Activated CD8-positive, alpha-beta T cell treated with anti-CD3 and anti-CD28 coated beads for 36 hours (primary cell): ENCODE measurements around the gene TMCC2. TPM values are rescaled to one million over a fixed set of nuclear protein-coding genes. Genes with fewer than 3 reads are reported as not detected.

Experiments used
- ATAC-seq: fragments of 200-7000 bp; cut with Tn5 transposase; one replicate; pipeline ENCODE4 v1.10.0; 2021; ENCODE audit warnings: mild to moderate bottlenecking, moderate library complexity
- CTCF ChIA-PET: fragments of 350-600 bp; sonication (Branson Sonifier 250); formaldehyde crosslinking; loops from one replicate; lab custom pipeline; 2021; ENCODE audit warnings: antibody characterized with exemption; lab: Charles Lee
- POLR2A ChIA-PET: fragments of 350-600 bp; sonication (Branson Sonifier 250); formaldehyde crosslinking; loops from one replicate; lab custom pipeline; 2021; ENCODE audit warnings: antibody characterized with exemption; lab: Charles Lee
- DNase-seq: peaks from one replicate; pipeline ENCODE4 v3.0.0-alpha.2; 2020
- H3K27ac Mint-ChIP-seq: one replicate; pipeline ENCODE4 v1.8.0; 2021; ENCODE audit warnings: mild to moderate bottlenecking, mixed read lengths
- H3K27me3 Mint-ChIP-seq: one replicate; pipeline ENCODE4 v1.8.0; 2021; ENCODE audit warnings: mixed read lengths
- H3K36me3 Mint-ChIP-seq: one replicate; pipeline ENCODE4 v1.8.0; 2021; ENCODE audit warnings: low read depth, mixed read lengths
- H3K4me1 Mint-ChIP-seq: one replicate; pipeline ENCODE4 v1.8.0; 2021; ENCODE audit warnings: low read depth, mixed read lengths
- H3K4me3 Mint-ChIP-seq: one replicate; pipeline ENCODE4 v1.8.0; 2021; ENCODE audit warnings: mild to moderate bottlenecking, moderate library complexity, mixed read lengths
- H3K9me3 Mint-ChIP-seq: one replicate; pipeline ENCODE4 v1.8.0; 2021; ENCODE audit warnings: mixed read lengths
- intact Hi-C: fragments of 100-400 bp; cut with micrococcal nuclease; formaldehyde crosslinking; loops from one replicate; pipeline ENCODE4 v1.10.0; 2022
- total RNA-seq, 2 experiments: library from RNA; stranded (reverse); gene quantifications; one replicate each; pipeline ENCODE4 v1.2.3, GENCODE V29; 2021
- TF ChIP-seq, protein P1 (sequence below): fragments of 200-600 bp; IDR thresholded peaks from one replicate; pipeline ENCODE4 v1.8.0; 2022; ENCODE audit warnings: antibody characterized with exemption, mild to moderate bottlenecking

TMCC2 gene
- total RNA-seq, 2 experiments from 2014 or later = 6.6 to 7.1 TPM

DNA sequence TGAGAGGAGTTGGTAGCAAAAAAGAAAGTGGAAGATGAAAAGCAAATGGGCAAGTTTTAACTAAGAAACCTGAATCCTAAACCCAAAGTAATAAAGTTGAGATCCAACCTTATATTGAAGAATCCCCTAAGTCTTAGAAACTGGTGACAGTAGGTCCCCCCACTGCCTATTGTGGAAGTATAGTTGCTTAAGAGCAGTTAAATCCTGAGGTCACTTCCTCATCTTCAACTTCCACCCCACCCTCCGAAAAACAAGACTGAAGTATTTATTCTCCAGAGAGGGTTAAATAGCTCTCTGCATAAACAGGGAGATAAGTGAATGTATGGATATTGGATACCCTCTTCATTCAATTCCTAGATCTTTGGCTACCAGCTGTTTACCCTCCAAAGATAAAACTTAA lies 13.0 kb upstream of the TMCC2 start:
- TF ChIP-seq, protein P1, sequence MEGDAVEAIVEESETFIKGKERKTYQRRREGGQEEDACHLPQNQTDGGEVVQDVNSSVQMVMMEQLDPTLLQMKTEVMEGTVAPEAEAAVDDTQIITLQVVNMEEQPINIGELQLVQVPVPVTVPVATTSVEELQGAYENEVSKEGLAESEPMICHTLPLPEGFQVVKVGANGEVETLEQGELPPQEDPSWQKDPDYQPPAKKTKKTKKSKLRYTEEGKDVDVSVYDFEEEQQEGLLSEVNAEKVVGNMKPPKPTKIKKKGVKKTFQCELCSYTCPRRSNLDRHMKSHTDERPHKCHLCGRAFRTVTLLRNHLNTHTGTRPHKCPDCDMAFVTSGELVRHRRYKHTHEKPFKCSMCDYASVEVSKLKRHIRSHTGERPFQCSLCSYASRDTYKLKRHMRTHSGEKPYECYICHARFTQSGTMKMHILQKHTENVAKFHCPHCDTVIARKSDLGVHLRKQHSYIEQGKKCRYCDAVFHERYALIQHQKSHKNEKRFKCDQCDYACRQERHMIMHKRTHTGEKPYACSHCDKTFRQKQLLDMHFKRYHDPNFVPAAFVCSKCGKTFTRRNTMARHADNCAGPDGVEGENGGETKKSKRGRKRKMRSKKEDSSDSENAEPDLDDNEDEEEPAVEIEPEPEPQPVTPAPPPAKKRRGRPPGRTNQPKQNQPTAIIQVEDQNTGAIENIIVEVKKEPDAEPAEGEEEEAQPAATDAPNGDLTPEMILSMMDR = no peak
- POLR2A ChIA-PET = interaction anchor here (1.0 kb wide), 1 partner anchor 13 kb away, joined by 7 read pairs; the partner anchor contains the start of gene TMCC2
- Mint-ChIP-seq H3K4me3 (peak overlapping the region; percentile 7), H3K36me3 (peaks cover 4% of the 10 kb centered on the region), H3K9me3 (no peaks in the 10 kb centered on the region), H3K4me1 (peaks cover 24% of the 10 kb centered on the region), H3K27me3 (peaks cover 2% of the 10 kb centered on the region), H3K27ac (peak overlapping the region; percentile 55)
- intact Hi-C loops = no loop called here
- CTCF ChIA-PET = interaction anchor here (1.0 to 1.6 kb wide), 5 partner anchors 10 to 73 kb away, joined by 3 read pairs; no protein-coding TSS in a partner anchor
- no peak for DNase-seq
- ATAC-seq = no peak

DNA sequence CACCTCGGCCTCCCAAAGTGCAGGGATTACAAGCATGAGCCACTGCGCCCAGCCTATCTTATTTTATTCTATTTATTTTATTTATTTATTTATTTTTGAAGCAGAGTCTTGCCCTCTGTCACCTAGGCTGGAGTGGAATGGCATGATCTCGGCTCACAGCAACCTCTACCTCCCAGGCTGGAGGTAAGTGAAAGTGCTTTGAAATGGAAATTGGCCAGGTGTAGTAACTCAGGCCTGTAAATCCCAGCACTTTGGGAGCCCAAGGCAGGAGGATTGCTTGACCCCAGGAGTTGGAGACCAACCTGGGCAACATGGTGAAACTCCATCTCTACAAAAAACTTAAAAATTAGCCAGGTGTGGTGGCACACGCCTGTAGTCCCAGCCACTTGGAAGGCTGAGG lies 11.2 kb upstream of the TMCC2 start:
- intact Hi-C loops = no loop called here
- H3K4me3 Mint-ChIP-seq = no peak overlapping the region
- ATAC-seq = no peak
- ChIA-PET POLR2A (no interaction called here), CTCF (interaction anchor here (2.6 kb wide), 1 partner anchor 13 kb away, joined by 13 read pairs; no protein-coding TSS in a partner anchor)
- H3K4me1 Mint-ChIP-seq = peaks cover 18% of the 10 kb centered on the region
- no peak overlapping the region for H3K27ac Mint-ChIP-seq
- H3K27me3 Mint-ChIP-seq = peaks cover 2% of the 10 kb centered on the region
- no peak for DNase-seq
- no peaks in the 10 kb centered on the region for H3K9me3 Mint-ChIP-seq
- no peaks in the 10 kb centered on the region for H3K36me3 Mint-ChIP-seq
- TF ChIP-seq, protein P1 = no peak

DNA sequence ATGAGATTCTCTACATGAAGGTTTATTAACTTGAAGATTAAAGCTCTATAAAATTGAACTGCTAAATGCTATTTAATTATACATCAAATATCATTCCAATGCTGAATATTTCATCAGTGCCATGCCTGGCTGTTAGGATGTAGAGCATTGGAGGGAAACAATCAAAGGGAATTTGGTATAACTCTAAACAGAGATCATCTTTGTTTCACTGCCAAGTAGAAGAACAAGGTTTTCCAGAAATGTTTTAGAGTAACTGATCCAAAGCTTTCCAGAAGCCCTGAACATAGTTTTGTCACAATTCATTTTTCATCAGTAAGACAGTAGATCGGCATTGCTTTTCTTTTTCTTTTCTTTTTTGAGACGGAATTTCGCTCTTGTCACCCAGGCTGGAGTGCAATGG lies 10.3 kb upstream of the TMCC2 start:
- intact Hi-C loops = no loop called here
- TF ChIP-seq, protein P1 = no peak
- H3K27ac Mint-ChIP-seq = no peak overlapping the region
- peaks cover 12% of the 10 kb centered on the region for H3K4me1 Mint-ChIP-seq
- ChIA-PET POLR2A (no interaction called here), CTCF (interaction anchor here (2.6 kb wide), 1 partner anchor 12 kb away, joined by 13 read pairs; no protein-coding TSS in a partner anchor)
- peaks cover 2% of the 10 kb centered on the region for H3K27me3 Mint-ChIP-seq
- DNase-seq (no peak), ATAC-seq (no peak)
- H3K36me3 Mint-ChIP-seq = no peaks in the 10 kb centered on the region
- no peak overlapping the region for H3K4me3 Mint-ChIP-seq
- H3K9me3 Mint-ChIP-seq = no peaks in the 10 kb centered on the region

DNA sequence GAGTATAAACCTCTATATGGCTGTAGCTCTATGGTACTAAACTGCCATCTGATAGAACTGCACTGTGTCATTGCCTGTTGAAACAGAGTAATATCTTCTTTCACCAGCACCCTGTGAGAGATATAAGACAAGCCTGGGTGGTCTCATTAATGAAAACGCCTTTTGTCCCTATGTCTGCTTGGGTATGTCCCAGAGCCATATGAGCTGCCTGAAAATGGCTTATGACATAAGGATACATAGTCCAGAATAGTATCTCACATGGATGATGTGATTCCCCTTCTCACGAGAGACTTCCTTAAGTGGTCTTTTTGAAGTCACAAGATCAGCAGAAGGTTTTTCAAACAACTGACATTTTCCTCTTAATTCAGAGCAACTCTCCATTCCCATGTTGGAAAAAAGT lies 7.3 kb upstream of the TMCC2 start:
- Mint-ChIP-seq H3K4me3 (no peak overlapping the region), H3K9me3 (no peaks in the 10 kb centered on the region), H3K27me3 (peaks cover 8% of the 10 kb centered on the region), H3K27ac (no peak overlapping the region), H3K36me3 (no peaks in the 10 kb centered on the region), H3K4me1 (peaks cover under 1% of the 10 kb centered on the region)
- ChIA-PET POLR2A (interaction anchor here (0.5 to 1.3 kb wide), 5 partner anchors 9 to 325 kb away, joined by 3 to 7 read pairs (median 3); partner anchors contain the start of gene DSTYK), CTCF (interaction anchor here (0.9 to 1.5 kb wide), 3 partner anchors 9 to 35 kb away, joined by 3 to 5 read pairs (median 4); no protein-coding TSS in a partner anchor)
- TF ChIP-seq, protein P1 = no peak
- intact Hi-C loops = no loop called here
- DNase-seq = no peak
- no peak for ATAC-seq

DNA sequence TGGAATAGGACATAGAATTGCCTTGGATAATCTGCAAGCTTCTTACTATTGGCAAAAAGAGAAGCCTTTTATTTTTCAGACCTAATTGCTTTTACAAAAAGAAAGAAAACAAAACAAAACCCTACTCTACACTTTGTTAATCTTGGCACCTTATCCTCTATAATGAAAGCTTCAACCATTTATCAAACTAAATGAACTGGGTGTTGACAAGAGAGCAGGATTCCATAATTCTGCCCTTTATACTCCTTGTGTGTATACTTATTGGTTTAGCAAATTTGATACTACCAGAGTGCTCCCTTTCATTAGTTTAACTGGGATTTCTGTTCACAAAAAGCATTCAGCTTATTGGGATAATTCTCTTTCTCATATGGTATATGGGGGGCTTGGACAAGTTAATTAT lies 3.0 kb upstream of the TMCC2 start:
- ChIA-PET POLR2A (interaction anchor here (1.0 to 1.2 kb wide), 2 partner anchors 8 to 13 kb away, joined by 3 to 4 read pairs; partner anchors contain the start of gene DSTYK), CTCF (interaction anchor here (0.8 to 17.4 kb wide), 4 partner anchors 9 to 49 kb away, joined by 3 to 411 read pairs (median 4); no protein-coding TSS in a partner anchor)
- DNase-seq = no peak
- H3K27me3 Mint-ChIP-seq = peaks cover 19% of the 10 kb centered on the region
- intact Hi-C loops = no loop called here
- no peak for ATAC-seq
- no peak overlapping the region for H3K4me3 Mint-ChIP-seq
- peaks cover 17% of the 10 kb centered on the region for H3K4me1 Mint-ChIP-seq
- no peaks in the 10 kb centered on the region for H3K9me3 Mint-ChIP-seq
- no peak overlapping the region for H3K27ac Mint-ChIP-seq
- H3K36me3 Mint-ChIP-seq = no peaks in the 10 kb centered on the region
- TF ChIP-seq, protein P1 = no peak
